HG02973 (cell line): ENCODE results near the gene GALNT17.
"Not testable (repeated sequence)": the region's sequence is repeated elsewhere in the genome, so short reads cannot be mapped to it uniquely, and the experiment has no call there.

Experiments
- ATAC-seq: cut with Tn5 transposase; IDR thresholded peaks from one replicate; pipeline ENCODE4 v1.9.1; 2021; ENCODE audit warnings: moderate library complexity; ENCODE audit not compliant: unreplicated experiment

GALNT17 gene

GRCh38 chr7:71541707-71542353, 409.9 kb downstream of the GALNT17 start:
- ATAC-seq, result no peak

- ATAC-seq, result no peak
Measured at GRCh38 chr7:71543396-71543795, 411.5 kb downstream of the GALNT17 start.

- ATAC-seq, result no peak
Measured at GRCh38 chr7:71544816-71545215, 412.9 kb downstream of the GALNT17 start.

DNA sequence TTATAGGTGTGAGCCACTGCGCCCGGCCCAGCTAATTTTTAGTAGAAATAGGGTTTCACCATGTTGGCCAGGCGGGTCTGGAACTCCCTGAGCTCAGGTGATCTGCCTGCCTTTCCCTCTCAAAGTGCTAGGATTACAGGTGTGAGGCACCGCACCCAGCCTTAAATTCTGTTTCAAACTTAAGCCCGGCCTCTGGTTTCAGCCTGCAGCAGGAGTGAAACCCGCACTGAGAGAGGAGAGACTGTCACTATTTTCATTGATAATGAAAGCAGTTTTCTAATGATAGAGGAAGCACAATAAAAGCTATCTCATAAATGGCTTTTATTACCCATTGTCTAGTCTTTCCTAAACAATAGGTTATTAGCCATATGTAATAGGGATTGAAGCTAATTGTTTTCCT, 415.5 kb downstream of the GALNT17 start:
- no peak for ATAC-seq

GRCh38 chr7:71548746-71549145, 416.8 kb downstream of the GALNT17 start:
- no peak for ATAC-seq

GRCh38 chr7:71553306-71553705, 421.4 kb downstream of the GALNT17 start:
- ATAC-seq, result no peak

DNA sequence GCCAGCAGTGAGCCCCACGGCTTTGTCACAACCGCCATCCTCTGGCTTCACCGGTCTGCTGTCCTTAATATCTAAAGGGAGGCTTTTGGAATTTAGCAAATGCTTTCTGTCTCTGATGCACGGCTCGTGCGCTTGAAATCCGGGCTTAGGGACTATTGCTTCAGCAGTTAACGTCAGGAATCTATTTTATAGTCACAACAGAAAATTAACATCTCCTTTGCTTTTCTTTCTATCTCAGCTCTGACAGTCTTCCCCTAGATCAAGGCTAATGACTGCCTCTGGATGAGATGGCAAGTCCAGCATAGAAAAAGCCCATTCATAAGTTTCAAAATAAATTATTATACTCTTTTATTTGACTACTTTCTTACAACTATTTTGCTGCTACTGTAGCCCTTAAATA, 423.8 kb downstream of the GALNT17 start:
- ATAC-seq, result no peak

DNA sequence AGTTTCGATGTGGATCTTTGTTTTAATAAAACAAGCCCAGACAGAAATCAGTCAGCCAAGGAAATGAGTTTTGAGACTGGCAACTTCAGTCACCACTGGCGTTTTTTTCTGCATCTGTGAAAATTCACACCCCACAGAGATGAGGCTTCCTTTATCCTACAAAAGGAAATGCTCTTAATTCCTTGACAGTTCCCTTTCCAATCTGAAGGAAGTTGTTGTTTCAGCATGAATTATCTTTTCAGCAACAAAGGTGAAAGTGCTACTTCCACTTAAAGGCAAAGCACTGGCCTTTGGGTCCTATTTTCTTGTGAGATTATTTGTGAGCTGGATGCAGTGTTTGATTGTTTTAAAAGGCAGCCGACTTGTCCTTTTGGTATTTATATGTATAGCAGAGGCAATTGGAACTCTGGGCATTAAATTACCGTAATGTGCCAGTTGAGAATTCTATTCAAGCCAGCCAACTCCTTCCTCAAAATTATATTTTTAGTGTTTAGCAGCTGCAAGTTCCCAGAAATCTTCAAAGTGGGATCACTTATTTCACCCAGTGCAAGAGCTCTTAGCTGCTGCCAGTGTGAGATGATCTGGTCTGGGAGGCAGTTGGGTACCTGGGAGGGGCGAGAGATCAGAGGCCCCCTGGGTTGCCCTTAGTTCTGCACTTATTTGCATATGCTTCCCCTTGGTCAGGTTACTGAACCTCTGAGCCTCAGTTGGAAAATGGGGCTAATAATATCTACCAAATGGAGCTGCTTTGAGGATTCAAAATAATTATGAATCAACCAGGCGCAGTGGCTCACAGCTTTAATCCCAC, 427.1 kb downstream of the GALNT17 start:
- ATAC-seq, result no peak

GRCh38 chr7:71560354-71560995, 428.5 kb downstream of the GALNT17 start:
- no peak for ATAC-seq

DNA sequence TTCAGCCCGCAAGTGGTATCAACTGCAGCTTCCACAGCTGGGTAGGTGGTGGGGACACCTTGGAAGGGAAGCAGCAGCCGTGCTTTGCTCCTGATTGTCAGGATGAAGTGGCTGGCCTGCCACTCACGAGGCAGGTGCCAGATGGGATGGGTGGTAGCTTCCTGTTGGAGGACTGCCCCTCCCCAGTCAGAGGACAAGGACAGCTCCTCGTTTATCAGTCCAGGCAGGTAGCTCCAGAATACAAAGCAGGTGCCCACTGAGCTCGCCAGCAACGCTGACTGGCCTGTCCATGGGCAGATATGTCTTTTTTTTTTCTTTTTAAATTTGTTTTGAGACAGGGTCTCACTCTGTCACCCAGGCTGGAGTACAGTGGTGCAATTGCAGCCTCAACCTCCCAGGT, 431.3 kb downstream of the GALNT17 start:
- no peak for ATAC-seq

DNA sequence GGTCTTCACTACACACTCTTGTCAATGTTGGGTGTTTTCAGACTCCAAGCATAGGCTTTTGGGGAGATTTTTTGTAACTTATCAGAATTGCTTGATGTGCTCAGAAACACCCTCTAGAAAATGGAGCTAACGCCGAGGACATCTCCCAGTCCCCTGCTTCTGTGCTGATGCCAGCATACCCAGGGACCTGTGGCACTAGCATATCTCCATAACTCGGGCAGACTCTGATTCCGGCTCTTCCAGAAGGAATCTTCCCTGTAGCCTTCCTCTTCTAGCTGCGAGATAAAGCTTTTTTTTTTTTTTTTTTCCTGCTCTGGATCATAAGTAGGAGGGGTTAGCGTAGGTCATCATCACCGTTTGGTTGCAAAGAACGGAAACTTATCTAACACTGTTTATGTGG, 434.4 kb downstream of the GALNT17 start:
- no peak for ATAC-seq

DNA sequence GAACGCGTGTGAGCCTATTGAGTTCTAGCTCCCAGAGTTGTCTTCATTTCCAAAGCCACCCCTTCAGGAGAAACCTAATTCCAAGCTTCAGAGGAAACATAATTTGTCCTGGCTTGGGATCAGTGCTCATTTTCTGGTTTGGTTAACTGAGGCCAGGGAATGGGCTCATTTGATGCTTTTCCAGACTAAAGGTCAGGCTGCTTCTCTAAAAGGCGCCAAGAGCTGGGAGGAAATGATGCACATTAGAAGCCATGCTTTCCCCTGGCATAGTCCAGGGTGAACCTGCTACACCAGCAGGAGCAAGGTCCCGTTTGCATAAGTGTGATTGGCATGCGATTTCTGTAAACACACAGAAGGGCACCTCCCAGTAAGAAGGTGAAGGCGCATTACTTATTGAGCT, 435.0 kb downstream of the GALNT17 start:
- ATAC-seq, result no peak

GRCh38 chr7:71574153-71574860, 442.4 kb downstream of the GALNT17 start:
- ATAC-seq, result no peak

- ATAC-seq, result no peak
Measured at GRCh38 chr7:71580027-71580426, 448.1 kb downstream of the GALNT17 start.

DNA sequence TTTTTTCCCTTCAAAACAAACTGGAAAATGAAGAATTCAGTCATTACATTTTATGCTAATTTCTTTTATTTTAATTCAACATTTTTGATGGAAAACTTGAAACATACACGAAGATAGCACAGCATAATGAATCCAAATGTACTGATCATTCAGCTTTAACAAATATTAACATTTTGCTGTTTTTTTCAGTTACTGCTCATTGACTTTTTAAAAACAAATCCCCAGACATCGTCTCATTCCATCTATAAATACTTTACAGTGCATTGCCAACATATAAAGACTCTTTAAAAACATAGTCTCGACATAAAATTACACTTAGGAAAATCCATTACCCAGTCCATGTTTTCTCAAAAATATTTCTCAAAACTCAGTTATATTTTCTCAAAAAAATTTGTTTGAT, 452.3 kb downstream of the GALNT17 start:
- no peak for ATAC-seq

- ATAC-seq, result no peak
Measured at GRCh38 chr7:71591876-71592275, 459.9 kb downstream of the GALNT17 start.

GRCh38 chr7:71592388-71592787, 460.4 kb downstream of the GALNT17 start:
- ATAC-seq, result not testable (repeated sequence)

DNA sequence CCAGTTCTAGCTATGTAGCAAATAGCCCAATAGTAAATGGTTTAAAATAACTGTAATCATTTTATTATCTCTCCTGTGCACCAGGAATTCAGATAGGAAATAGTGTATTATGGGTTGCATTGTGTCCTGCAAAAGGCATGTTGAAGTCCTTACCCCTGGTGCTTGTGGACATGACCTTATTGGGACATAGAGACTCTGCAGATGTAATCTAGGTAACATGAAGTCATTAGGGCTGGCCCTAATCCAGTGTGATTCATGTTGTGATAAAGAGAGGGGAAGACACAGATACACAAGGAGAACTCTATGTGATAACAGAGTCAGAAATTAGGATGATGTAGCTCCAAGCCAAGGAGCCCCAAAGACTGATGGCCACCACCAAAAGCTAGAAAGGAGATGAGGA, 462.8 kb downstream of the GALNT17 start:
- no peak for ATAC-seq

- ATAC-seq, result no peak
Measured at GRCh38 chr7:71595176-71595575, 463.2 kb downstream of the GALNT17 start.

DNA sequence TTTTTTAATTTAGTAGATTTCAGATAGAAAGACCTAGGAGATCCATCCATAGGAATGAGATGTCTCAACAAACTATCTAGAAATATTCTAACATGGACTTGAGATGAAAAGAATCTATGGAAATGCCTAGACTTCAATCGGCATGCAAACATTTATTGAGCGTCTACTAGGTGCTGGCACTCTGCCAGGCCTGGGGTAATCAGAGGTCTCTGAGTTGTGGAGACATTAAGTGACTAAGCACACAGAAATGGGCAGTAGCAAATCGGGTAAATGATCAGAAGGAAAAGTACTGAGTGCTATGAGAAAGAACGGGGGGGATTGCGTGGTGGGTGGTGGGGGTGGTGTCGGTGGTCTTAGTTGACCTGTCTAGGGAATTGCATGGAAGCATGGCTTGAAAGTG, 466.6 kb downstream of the GALNT17 start:
- ATAC-seq, result no peak

GRCh38 chr7:71601851-71602250, 469.9 kb downstream of the GALNT17 start:
- ATAC-seq, result no peak
